ENCODE data around the gene CCND2. TPM values are rescaled to one million over a fixed set of nuclear protein-coding genes. Genes with fewer than 3 reads are reported as not detected.

CCND2 gene
- total RNA-seq, 1 donor from 2014 or later: 181 TPM

DNA sequence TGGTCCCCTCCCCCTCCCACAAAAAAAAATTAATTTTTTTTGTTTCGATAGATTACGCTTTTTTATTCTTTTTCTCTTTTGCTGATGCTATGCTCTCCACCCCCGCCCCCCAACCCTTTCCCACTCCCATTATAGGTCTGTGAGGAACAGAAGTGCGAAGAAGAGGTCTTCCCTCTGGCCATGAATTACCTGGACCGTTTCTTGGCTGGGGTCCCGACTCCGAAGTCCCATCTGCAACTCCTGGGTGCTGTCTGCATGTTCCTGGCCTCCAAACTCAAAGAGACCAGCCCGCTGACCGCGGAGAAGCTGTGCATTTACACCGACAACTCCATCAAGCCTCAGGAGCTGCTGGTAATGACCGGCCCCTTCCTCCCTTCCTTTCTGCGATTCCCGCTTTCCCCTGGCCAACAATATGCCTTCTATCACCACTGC, 2.3 kb downstream of the CCND2 start:
- DNase-seq (ENCODE audit: extremely low read depth, low read depth, low spot score): no peak

GRCh38 chr12:4276524-4277204, 3.1 kb downstream of the CCND2 start:
- DNase-seq (ENCODE audit: extremely low read depth, low read depth, low spot score): peak; percentile 65

DNA sequence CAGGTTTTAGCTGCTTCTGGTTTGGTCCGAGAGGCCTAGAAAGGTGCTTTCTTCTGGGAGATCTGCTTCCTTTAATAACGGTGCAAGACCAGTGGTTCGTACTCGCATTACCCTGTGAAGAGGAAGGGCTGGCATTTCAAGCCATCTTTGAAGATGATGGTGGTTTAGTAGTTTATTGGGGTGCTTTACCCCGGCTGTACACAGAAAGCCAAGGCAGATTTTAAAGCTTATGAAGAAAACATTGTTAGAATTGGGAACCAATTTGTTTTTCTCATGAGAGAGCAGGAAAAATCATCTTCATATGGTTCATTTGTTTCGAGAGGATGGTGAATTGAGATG, 3.6 kb downstream of the CCND2 start:
- DNase-seq (ENCODE audit: extremely low read depth, low read depth, low spot score): no peak

DNA sequence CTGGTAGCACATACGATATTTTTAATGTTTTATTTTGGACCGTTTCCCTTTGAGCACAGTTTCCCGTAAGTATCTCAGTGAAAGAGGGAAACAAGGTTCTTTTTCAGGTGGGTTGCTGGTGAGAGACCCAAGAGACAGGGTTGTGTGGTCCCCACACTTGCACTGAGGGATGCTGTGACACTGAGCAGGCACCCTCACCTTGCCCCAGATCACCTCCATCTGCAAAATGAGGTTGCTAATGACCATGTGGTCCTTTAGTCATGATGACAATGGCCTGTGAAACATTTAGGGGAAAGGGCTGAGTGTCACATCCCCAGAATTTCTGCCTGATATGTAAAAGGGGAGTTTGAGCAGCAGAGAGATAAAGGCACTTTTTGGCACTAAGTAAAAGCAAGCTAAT, 4.3 kb downstream of the CCND2 start:
- DNase-seq (ENCODE audit: extremely low read depth, low read depth, low spot score): no peak

DNA sequence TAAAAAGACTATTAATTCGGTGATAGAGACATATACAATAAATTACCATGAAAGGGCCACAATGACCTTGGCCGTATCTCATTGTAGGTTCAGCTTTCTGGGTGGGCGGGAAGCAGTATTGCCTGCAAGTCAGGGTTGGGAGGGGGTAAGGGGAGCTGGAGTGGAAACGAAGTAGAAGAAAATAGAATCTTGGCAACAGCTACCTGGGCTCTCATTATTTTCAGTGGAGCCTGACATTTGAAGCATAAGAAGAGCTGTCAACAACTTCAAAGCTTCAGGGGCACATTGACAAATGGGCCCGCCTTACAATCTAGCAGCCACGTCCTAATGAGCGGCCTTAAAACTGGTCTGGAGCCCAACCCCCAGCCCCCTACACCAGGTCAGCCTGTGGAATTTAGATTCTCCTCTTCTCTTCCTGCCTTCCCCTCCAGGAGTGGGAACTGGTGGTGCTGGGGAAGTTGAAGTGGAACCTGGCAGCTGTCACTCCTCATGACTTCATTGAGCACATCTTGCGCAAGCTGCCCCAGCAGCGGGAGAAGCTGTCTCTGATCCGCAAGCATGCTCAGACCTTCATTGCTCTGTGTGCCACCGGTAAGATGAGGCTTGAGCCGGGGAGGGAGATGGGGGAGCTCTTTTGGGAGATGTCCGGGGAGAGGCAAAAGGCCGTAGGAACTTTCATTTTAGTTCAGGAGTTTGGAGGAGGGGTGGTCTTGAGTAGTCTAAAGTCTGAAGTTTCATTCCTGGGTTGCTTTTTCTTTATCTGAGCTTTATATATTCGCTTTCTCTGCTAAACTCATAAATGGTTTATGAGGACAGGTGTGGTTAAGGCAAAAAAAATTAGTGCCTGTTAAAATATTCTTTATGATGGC, 5.0 kb downstream of the CCND2 start:
- DNase-seq (ENCODE audit: extremely low read depth, low read depth, low spot score): no peak

DNA sequence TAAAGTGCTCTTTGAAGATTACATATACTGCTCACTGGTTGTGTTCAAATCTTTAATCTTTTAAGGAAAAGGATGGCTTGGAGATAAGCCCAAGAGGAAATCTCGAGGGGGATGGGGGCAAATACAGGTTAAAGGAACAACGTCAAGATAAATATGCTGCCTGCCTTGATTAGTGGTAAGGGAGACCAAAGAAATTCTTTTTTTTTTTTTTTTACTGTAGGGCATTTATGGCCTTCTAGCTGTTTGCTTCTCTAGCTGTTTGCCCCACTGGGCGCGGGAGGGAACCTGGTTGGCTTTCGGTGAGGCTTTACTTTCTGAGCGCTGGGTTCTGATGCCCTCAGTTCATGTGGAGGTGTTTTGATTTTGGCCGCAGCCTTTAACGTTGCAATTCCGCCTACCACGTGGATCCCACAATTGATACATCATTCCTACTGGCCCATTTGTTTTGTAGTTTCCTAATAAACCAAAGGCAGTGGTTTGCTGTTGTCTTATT, 5.7 kb downstream of the CCND2 start:
- no peak for DNase-seq (ENCODE audit: extremely low read depth, low read depth, low spot score)

DNA sequence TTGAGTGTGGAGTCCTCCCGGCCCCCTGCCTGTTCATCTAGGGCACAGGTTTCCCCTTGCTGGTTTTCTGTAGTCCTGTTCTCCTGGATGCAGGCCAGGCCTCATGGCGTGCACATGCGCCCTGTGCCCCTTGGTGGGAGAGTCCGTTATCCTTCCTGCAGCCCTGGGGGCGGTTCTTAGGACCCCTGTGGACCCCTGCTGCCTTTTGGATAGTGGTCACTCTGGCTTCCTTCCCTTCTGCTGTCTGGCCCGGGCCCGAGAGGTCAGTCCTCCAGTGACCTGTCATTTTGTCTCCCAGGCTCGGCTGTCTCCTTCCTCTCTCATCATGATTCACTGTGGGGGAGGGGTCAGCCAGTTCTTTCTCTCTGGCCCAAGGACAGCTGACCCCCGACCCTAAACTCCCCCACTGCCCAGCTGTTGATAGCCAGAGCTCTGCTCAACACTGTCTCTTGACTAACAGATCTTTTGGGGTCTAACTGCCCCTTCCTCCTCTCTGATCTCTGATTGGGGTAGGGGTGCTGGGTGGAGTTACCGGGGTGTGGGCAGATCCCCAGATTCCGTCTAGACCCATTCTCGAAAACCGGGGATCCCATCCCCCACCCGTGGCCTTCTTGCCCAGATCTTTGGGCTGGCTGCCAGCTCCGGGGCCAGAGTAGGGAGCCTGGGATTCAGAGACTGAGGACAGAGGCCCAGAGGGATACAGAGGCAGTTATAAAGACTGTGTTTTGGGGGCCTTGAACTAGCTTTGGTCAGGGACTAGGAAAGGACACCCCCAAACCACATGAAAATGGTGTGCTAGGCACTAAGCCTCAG, 7.0 kb downstream of the CCND2 start:
- no peak for DNase-seq (ENCODE audit: extremely low read depth, low read depth, low spot score)

- no peak for DNase-seq (ENCODE audit: extremely low read depth, low read depth, low spot score)
Observed at GRCh38 chr12:4281173-4281654, 7.7 kb downstream of the CCND2 start.

- DNase-seq (ENCODE audit: extremely low read depth, low read depth, low spot score): no peak
Observed at GRCh38 chr12:4282103-4282891, 8.7 kb downstream of the CCND2 start.

- DNase-seq (ENCODE audit: extremely low read depth, low read depth, low spot score): no peak
Observed at GRCh38 chr12:4282892-4283511, 9.4 kb downstream of the CCND2 start.

DNA sequence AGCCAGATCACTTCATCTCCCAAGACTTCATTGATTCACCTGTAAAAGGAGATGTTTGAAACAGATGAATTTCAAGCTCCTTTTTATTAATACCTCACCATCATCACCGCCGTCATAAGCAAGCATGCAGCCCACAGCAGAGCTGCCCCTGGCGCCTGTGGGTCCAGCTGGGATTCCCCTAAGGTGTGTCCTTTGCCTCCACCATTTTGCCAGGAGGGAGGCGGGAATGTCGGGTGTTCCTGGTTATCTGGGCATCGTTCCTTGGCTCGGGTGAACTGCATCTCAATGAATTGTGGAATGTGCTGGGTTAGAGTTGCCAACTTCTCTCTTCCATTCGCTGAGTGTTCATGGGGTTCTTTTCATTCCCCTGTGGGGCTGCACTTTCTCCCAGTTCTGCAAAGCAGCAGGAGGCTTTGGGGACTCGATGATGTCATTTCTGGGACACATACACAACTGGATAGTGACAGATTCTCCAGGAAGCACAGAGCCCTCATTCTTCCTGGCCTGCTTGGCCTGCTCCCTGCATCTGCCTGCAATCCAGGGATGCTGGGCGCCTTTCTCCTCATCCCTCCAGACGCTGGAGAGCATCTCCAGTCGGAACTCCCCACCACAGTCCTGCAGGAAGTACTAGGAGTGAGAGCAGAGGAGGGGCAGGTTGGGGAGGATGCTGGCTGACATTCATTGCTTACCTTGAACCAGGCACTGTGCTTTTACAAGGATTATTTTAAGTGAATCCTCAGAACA, 10.1 kb downstream of the CCND2 start:
- DNase-seq (ENCODE audit: extremely low read depth, low read depth, low spot score): no peak

DNA sequence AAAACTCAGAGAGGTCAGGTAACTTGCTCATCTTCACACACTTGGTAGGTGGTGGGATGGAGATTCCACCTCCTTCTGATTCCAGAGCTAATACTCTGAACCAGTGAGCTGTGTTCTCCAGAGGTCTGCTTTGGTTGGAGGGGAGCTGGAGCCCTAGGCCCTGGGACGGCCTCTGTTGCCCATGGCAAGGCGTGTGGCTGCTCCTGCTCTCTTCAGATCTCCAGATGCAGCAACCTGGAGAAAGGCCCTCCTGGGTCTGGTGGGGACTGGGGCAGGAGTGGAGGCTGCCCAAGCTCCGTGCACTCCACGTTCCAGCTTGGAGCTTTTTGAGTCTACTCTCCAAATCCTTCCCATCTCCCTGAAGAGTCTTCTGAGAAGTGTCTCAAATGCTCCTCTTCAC, 10.7 kb downstream of the CCND2 start:
- no peak for DNase-seq (ENCODE audit: extremely low read depth, low read depth, low spot score)

DNA sequence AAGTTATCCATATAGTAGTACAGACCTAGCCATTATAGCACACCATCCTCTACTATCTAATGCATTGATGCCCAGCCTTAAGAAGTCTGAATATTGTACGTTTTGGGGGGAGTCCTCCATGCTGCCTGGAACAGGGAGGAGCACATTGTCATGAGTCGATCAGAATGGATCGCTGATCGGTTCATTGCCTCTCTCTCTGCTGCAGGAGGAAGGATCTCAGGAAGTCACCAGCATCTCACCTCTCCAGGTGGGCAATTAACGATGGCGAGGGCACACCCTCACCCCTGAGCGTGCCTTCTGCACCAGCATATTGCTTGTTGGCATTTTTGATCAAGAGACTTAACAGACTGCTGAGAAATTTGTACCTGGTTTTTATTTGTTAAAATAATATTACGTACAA, 11.5 kb downstream of the CCND2 start:
- DNase-seq (ENCODE audit: extremely low read depth, low read depth, low spot score): no peak

- DNase-seq (ENCODE audit: extremely low read depth, low read depth, low spot score): no peak
Observed at GRCh38 chr12:4286228-4286627, 12.7 kb downstream of the CCND2 start.

DNA sequence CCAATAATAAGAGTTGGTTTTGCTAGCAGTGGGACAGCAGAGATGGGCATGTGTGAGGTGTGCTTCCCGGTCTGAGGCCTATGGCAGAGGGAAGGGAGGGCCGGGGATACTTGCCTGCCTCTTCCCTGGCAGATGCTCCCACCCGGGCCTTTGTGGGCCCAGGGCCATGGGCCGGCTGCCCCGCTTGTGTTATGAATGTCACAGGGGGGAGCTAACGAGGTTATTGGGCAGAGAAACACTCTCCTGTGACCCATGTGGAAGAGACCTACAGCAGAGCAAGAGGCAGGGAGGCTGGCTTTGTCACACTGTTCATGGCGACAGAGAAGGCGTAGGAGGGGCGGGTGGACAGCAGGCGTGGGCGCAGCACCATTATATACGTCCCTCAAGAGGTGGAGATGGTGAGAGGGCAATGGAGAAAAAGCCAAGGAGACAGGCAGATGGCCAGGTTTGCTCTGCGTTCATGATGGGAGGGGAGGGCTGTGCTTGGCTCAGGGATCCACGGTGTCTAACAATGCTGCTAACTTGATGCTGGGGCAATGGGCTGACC, 13.3 kb downstream of the CCND2 start:
- DNase-seq (ENCODE audit: extremely low read depth, low read depth, low spot score): no peak

DNA sequence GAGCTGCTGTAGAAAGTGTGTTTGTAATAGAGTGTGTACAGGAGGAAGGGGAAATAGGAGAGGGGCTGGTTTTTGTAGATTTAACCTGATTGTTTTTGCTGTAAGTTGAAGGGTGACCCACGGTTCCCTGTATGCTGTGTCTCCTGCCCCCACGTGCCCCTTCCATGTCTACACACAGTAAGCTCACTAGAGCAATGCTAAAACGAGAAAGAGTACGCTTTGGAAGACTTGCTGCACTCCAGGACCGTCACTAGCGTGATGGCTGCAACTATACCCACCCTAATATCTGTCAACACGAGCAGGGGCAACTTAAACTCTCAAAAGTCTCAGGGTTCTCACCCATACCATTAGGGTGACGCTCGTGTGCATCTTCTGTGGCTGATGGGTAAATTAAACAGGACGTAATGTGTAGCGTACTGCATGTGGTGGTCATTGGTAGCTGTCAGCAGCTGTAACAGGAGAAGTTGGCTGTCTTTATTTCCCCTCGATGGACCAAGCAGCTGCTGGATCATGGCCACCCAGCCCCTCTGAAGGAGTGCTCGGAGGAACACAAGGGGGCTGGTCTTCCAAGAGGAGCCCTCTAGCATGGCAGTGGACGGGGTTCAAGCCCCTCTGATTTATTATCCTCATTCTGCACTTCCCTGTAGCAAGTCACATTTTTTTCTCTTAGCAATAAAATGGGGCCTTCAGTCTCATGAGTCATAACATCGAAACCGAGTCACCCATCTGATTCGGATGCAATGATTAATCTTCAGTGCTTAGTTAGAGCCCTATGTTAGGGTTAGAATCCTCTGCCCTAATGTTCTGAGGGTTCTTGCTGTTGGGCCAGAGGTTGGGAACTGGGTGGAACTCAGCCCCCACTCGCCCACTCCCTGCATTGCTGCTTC, 14.0 kb downstream of the CCND2 start:
- no peak for DNase-seq (ENCODE audit: extremely low read depth, low read depth, low spot score)

GRCh38 chr12:4288296-4289131, 15.0 kb downstream of the CCND2 start:
- DNase-seq (ENCODE audit: extremely low read depth, low read depth, low spot score): no peak

Measured in glomerular endothelial cell (primary cell).